AG04449 (cell line): ENCODE measurements around the gene DUSP5.

Source experiments
- CTCF ChIA-PET: fragments of 350-600 bp; formaldehyde crosslinking; extraction: SDS; loops from one replicate; lab custom pipeline; 2021; ENCODE audit warnings: antibody characterized with exemption; lab: Yijun Ruan, JAX
- POLR2A ChIA-PET: fragments of 400-600, 350-600 bp; formaldehyde crosslinking; extraction: SDS; loops from one replicate; lab custom pipeline; 2020; ENCODE audit warnings: antibody characterized with exemption, inconsistent platforms; lab: Yijun Ruan, JAX
- DNase-seq: peaks from one replicate; pipeline ENCODE4 v3.0.0-alpha.2; 2010; ENCODE audit warnings: low read depth, low spot score
- H3K4me3 ChIP-seq: 2 replicates; pipeline ENCODE4 v1.5.1; 2011; ENCODE audit warnings: low read depth, mild to moderate bottlenecking, control low read depth, low read length
- TF ChIP-seq, protein P1 (sequence below): IDR thresholded peaks from one replicate; pipeline ENCODE4 v1.5.1; 2011; ENCODE audit warnings: mild to moderate bottlenecking, moderate library complexity, low read length, control low read depth, inconsistent platforms; ENCODE audit not compliant: insufficient read depth; ENCODE audit errors: missing control alignments

The DUSP5 gene

DNA sequence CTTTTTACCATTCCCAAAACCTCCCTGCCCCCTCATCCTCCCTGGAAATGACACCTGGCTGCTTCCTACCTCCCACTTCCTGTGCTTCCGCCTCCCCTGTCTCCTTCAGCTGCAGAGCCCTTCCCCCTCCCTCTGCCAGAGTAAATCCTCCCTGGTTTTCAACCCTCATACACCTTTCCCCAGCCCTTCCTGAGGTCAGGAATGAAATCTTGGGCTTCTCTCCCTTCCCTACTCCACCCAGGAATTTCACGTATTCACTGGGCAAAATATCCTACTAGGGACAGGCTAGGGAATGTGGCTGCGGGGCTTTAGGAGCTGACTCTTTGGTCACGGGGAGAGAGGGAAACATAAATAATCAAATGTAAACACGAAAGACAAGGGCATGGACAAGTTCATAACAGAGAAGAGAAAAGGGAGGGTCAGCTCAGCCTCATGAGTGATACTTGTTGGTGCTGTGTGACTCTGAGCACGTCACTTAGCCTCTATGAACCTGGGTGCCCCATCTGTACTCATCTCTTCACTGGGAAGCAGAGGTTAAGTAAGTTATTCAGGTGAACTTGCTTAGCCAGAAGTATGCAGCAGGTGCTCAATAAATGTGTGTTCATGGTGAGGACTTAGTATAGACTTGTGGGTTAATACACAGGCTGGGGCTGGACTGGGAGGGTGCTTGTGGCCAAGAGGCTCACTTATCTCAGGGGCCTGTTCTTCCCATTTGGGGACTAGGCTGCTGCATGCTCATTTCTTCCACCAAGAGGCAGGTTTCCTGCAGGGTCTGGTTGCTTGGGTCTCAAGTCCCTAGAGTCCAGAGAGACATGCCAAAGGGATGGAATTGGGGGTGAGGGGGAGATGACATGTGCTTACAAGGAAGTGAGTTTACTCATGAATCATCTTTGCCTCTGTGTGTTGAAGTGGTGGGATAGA, 10.0 kb upstream of the DUSP5 start:
- POLR2A ChIA-PET: no interaction called here
- TF ChIP-seq, protein P1, sequence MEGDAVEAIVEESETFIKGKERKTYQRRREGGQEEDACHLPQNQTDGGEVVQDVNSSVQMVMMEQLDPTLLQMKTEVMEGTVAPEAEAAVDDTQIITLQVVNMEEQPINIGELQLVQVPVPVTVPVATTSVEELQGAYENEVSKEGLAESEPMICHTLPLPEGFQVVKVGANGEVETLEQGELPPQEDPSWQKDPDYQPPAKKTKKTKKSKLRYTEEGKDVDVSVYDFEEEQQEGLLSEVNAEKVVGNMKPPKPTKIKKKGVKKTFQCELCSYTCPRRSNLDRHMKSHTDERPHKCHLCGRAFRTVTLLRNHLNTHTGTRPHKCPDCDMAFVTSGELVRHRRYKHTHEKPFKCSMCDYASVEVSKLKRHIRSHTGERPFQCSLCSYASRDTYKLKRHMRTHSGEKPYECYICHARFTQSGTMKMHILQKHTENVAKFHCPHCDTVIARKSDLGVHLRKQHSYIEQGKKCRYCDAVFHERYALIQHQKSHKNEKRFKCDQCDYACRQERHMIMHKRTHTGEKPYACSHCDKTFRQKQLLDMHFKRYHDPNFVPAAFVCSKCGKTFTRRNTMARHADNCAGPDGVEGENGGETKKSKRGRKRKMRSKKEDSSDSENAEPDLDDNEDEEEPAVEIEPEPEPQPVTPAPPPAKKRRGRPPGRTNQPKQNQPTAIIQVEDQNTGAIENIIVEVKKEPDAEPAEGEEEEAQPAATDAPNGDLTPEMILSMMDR: no peak
- CTCF ChIA-PET: interaction anchor here (0.9 to 1.1 kb wide), 4 partner anchors 9 to 181 kb away, joined by 3 to 4 read pairs (median 3); no protein-coding TSS in a partner anchor
- no peak overlapping the region for H3K4me3 ChIP-seq
- DNase-seq: no peak

DNA sequence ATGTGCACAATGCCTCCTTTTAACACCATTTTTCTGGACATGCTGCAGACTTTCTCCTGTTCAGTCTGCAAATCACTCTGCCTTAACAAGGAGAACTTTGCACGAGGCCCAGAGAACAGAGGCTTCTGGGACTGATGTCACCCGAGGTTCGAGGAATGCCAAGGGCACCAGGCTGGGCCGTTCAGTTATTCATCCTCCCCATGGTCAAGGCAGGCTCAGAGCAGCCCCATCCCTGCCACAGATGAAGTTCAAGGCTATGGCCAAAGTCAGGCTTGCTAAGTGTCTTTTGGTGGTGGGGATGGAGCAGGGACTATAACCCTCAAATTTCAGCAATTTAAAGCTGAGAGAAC, 9.4 kb upstream of the DUSP5 start:
- POLR2A ChIA-PET: no interaction called here
- CTCF ChIA-PET: interaction anchor here (1.0 kb wide), 1 partner anchor 133 kb away, joined by 3 read pairs; no protein-coding TSS in a partner anchor
- TF ChIP-seq, protein P1: no peak

DNA sequence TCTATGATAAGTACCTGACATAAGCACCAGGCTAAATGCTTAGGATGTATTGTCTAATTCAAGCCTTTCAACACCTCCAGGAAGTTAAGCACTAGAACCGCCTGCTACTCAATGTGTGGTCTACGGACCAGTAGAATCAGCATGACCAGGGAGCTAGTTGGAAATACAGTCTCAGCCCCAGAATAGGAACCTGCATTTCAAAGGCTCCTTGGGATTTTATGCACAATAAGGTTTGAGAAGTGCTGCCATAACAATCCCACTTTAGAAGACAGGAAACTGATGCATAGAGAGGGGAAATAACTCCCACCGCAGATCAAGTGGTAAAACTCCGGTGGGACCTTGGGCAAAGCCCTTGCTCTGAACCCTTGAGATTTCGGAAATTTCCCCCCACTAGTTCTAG, 8.8 kb upstream of the DUSP5 start:
- ChIA-PET CTCF (interaction anchor here (1.0 kb wide), 1 partner anchor 134 kb away, joined by 3 read pairs; no protein-coding TSS in a partner anchor), POLR2A (no interaction called here)
- TF ChIP-seq, protein P1: no peak
- DNase-seq: no peak
- H3K4me3 ChIP-seq: no peak overlapping the region

More for the DNA sequence above, 9.4 kb upstream of the DUSP5 start:
- DNase-seq: no peak
- no peak overlapping the region for H3K4me3 ChIP-seq

DNA sequence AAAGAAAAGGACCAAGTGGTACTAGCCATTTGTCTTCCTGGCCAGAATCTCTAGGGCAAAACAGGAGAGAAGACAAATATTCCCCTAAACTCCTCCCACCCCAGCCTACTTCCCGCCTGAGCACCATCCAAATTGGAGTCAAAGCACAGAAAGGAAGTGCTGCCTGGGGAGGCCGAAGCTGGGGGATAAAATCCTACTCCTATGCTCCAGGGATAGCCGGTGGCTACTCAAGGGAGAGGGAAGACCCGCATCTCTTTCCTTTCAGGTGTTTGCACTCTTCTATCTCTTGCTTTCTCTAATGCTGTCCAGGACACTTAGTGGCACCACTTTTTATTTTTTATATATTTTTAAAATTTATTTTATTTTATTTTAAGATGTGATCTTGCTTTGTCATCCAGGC, 7.1 kb upstream of the DUSP5 start:
- ChIA-PET POLR2A (no interaction called here), CTCF (interaction anchor here (5.2 kb wide), 1 partner anchor 136 kb away, joined by 29 read pairs; no protein-coding TSS in a partner anchor)
- H3K4me3 ChIP-seq: no peak overlapping the region
- TF ChIP-seq, protein P1: no peak
- DNase-seq: no peak

DNA sequence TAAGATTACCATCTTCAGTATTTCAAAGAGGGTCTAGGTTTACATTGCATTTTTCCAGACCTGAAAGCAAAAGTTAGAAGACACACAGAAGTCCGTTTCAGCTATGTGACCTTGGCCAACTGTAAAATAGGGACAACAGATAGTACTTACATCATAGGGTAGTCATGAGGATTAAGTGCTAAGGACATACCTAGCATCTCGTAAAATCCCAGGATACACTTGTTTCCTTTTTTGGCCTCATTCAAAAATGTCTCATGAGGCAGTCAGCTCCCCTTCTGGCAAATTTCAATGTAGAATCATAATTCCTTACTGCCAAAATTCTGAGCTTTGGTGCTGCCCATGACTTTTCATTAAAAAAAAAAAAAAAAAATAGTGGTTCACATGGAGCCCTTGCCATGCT, 6.4 kb upstream of the DUSP5 start:
- DNase-seq: no peak
- ChIA-PET CTCF (interaction anchor here (0.9 to 5.2 kb wide), 3 partner anchors 9 to 179 kb away, joined by 3 to 29 read pairs (median 3); no protein-coding TSS in a partner anchor), POLR2A (no interaction called here)
- H3K4me3 ChIP-seq: no peak overlapping the region
- TF ChIP-seq, protein P1: no peak
